ENCODE results near the gene RPUSD1.

RPUSD1 gene

GRCh38 chr16:830871-831570, 42.8 kb upstream of the RPUSD1 start:
- no peak for TF ChIP-seq CTCF (IDR thresholded peaks at IDR 0.05; ENCODE audit: extremely low read depth, insufficient read depth, missing control alignments)
- no peak for DNase-seq (ENCODE audit: low spot score)
- in situ Hi-C loops (cut with MboI; ENCODE audit: low pct_unique_long_range_greater_than_20kb, low sequenced_read_pairs, unreplicated experiment) = no loop called here

GRCh38 chr16:830107-830870, 42.1 kb upstream of the RPUSD1 start:
- TF ChIP-seq CTCF (IDR thresholded peaks at IDR 0.05; ENCODE audit: extremely low read depth, insufficient read depth, missing control alignments) = no peak
- in situ Hi-C loops (cut with MboI; ENCODE audit: low pct_unique_long_range_greater_than_20kb, low sequenced_read_pairs, unreplicated experiment) = no loop called here
- DNase-seq (ENCODE audit: low spot score) = no peak

GRCh38 chr16:828891-829290, 40.7 kb upstream of the RPUSD1 start:
- no peak for DNase-seq (ENCODE audit: low spot score)
- TF ChIP-seq CTCF (IDR thresholded peaks at IDR 0.05; ENCODE audit: extremely low read depth, insufficient read depth, missing control alignments) = no peak
- in situ Hi-C loops (cut with MboI; ENCODE audit: low pct_unique_long_range_greater_than_20kb, low sequenced_read_pairs, unreplicated experiment) = no loop called here

GRCh38 chr16:827513-827912, 39.3 kb upstream of the RPUSD1 start:
- DNase-seq (ENCODE audit: low spot score) = no peak
- in situ Hi-C loops (cut with MboI; ENCODE audit: low pct_unique_long_range_greater_than_20kb, low sequenced_read_pairs, unreplicated experiment) = no loop called here
- no peak for TF ChIP-seq CTCF (IDR thresholded peaks at IDR 0.05; ENCODE audit: extremely low read depth, insufficient read depth, missing control alignments)

- DNase-seq (ENCODE audit: low spot score) = no peak
- in situ Hi-C loops (cut with MboI; ENCODE audit: low pct_unique_long_range_greater_than_20kb, low sequenced_read_pairs, unreplicated experiment) = no loop called here
- TF ChIP-seq CTCF (IDR thresholded peaks at IDR 0.05; ENCODE audit: extremely low read depth, insufficient read depth, missing control alignments) = no peak
Observed at GRCh38 chr16:825341-826061, 37.3 kb upstream of the RPUSD1 start.

- in situ Hi-C loops (cut with MboI; ENCODE audit: low pct_unique_long_range_greater_than_20kb, low sequenced_read_pairs, unreplicated experiment) = no loop called here
- TF ChIP-seq CTCF (IDR thresholded peaks at IDR 0.05; ENCODE audit: extremely low read depth, insufficient read depth, missing control alignments) = no peak
- DNase-seq (ENCODE audit: low spot score) = no peak
Observed at GRCh38 chr16:824601-825000, 36.4 kb upstream of the RPUSD1 start.

Data from GM13977 (cell line).